Nephron progenitor cell (in vitro differentiated cells): Measurements from ENCODE around the gene CD24.

Source experiments
- DNase-seq: peaks from one replicate; pipeline ENCODE4 v3.0.0; 2021
- H3K27ac Mint-ChIP-seq: 2 replicates; pipeline ENCODE4 v1.8.0; 2021; ENCODE audit warnings: mild to moderate bottlenecking, moderate library complexity, mixed read lengths
- H3K27me3 Mint-ChIP-seq: 2 replicates; pipeline ENCODE4 v1.8.0; 2021; ENCODE audit warnings: mild to moderate bottlenecking, low read depth, mixed read lengths; ENCODE audit not compliant: poor library complexity
- H3K36me3 Mint-ChIP-seq: 2 replicates; pipeline ENCODE4 v1.8.0; 2021; ENCODE audit warnings: low read depth, mixed read lengths
- H3K4me1 Mint-ChIP-seq: 2 replicates; pipeline ENCODE4 v1.8.0; 2021; ENCODE audit warnings: mixed read lengths
- H3K4me3 Mint-ChIP-seq: 2 replicates; pipeline ENCODE4 v1.8.0; 2021; ENCODE audit warnings: mild to moderate bottlenecking, moderate library complexity, mixed read lengths
- H3K9me3 Mint-ChIP-seq: 2 replicates; pipeline ENCODE4 v1.8.0; 2021; ENCODE audit warnings: mild to moderate bottlenecking, moderate library complexity, mixed read lengths
- CTCF ChIP-seq: fragments of 200-600 bp; sonication (generic); IDR thresholded peaks from 2 replicates; pipeline ENCODE4 v1.5.0; 2021; ENCODE audit warnings: antibody characterized with exemption

The CD24 gene

GRCh38 chr6:106922626-106923025 is 51.9 kb downstream of the CD24 start:
- Mint-ChIP-seq H3K36me3 (no peaks in the 10 kb centered on the region), H3K27ac (no peak overlapping the region), H3K27me3 (no peaks in the 10 kb centered on the region), H3K4me1 (peaks cover 12% of the 10 kb centered on the region), H3K9me3 (no peaks in the 10 kb centered on the region), H3K4me3 (no peak overlapping the region)
- TF ChIP-seq CTCF, result no peak
- no peak for DNase-seq
